Activated naive CD4-positive, alpha-beta T cell treated with anti-CD3 and anti-CD28 coated beads, Interleukin-2, amount 50 U/mL, for 16 hours (primary cell): Measurements from ENCODE around the gene RPN2.
"Not testable (repeated sequence)": the region's sequence is repeated elsewhere in the genome, so short reads cannot be mapped to it uniquely, and the experiment has no call there.

Source experiments
- DNase-seq: peaks from one replicate; pipeline ENCODE4 v3.0.0-alpha.2; 2020

RPN2 gene

GRCh38 chr20:37178839-37179682 lies at the start of gene RPN2, which contains the start of gene MROH8:
RPN2 (plus strand) TSS chr20:37179330; CDS start chr20:37179357, 27 bp downstream.
MROH8 (minus strand) TSS chr20:37179548.
- peak; percentile 96 for DNase-seq

DNA sequence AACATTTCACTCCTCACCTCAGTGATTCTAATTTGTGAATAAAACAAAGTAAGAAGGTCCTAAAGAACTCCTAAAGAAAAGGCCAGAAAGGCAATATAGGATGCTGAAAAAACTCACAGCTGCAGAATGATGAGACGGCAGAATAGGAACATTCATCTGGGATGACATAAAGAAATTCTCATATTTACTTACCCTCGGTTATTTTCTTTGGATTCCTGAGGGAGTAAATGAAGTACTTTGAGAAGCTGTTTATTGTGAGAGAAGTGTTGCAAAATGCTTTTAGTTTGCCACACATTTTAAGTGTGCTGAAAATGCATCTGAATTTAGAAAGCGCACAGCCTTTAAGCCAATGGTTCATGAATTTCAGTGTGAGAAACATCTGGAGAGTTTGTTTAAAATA lies 47.6 kb upstream of the RPN2 start:
- no peak for DNase-seq

DNA sequence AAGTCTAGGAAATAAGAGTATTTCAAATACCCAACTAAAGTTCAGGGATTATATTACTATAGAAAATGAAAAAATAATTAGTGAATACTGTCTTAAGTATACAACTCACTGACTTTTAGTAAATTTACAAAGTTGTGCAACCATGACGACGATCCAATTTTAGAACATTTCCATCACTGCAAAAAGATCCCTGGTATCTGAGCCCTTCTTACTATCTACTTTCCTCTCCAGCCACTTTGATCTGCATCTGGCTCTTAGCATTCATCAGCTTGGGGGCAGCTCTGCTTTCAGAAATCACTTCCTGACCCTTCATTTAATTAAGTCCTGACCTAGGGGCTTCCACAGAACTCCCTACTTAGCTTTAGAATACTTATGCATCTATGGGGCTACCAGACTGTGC lies 45.2 kb upstream of the RPN2 start:
- no peak for DNase-seq

DNA sequence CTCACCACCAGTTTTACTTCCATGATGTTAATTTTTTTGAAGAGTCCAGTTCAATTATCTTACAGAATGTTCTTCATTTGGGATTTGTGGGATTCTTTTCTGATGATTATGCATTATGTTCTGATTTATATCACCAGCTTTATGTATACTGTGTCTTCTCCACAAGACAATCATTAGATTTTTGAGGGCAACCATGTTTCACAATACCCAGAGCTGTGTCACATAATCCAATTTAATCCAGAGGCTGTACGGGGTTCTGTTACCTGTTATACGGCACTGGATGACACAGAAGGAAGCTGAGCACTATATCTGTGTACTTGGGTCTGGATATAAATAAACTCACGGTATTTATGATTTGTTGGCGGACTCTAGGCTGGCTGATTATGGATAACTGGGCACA lies 41.6 kb upstream of the RPN2 start:
- no peak for DNase-seq

GRCh38 chr20:37142708-37143107 lies 36.4 kb upstream of the RPN2 start:
- DNase-seq = no peak

DNA sequence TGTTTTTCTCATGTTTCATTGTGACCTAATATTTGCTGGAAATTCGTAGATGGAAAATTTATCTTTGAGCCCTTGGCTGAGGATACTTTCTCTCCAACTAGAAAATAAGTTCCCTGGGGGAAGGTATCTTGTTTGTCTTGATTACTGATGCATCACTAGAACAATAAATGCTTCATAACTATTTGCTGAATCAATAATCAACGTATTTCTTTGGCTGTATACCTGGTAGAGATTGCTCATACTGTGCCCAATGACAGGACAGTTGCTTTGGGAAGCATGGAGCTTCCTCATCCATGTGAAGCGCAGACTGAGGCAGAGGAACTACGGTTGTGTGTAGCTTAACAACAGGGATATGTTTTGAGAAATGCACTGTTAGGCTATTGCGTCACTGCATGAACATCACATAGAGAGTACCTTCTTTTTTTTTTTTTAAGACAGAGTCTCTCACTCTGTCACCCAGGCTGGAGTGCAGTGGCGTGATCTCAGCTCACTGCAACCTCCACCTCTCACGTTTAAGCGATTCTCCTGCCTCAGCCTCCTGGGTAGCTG lies 34.2 kb upstream of the RPN2 start:
- no peak for DNase-seq

DNA sequence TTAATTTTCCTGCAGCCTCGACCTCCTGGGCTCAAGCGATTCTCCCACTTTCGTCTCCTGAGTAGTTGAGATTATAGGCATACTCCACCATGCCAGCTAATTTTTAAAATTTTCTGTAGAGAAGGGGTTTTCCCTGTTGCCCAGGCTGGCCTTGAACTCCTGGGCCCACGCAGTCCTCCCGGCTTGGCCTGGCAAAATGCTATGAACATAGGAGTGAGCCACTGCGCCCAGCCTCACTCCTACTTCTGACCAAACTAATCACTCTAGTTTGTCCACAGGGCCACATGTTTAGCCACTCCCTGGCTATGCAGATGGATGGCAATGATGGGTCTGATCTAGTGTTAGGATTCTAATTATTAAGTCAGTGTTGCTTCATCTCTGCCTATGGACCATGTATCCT lies 31.9 kb upstream of the RPN2 start:
- no peak for DNase-seq

DNA sequence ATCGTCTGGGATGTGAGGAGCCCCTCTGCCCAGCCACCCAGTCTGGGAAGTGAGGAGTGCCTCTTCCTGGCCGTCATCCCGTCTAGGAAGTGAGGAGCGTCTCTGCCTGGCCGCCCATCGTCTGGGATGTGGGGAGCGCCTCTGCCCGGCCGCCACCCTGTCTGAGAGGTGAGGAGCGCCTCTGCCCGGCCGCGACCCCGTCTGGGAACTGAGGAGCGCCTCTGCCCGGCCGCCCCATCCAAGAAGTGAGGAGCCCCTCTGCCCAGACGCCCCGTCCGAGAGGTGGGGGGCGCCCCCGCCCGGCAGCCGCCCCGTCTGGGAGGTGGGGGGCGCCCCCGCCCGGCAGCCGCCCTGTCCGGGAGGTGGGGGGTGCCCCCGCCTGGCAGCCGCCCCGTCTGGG lies 28.3 kb upstream of the RPN2 start:
- not testable (repeated sequence) for DNase-seq

- no peak for DNase-seq
These were observed 27.6 kb upstream of the RPN2 start for GRCh38 chr20:37151529-37151928.

GRCh38 chr20:37152284-37152683 lies 26.8 kb upstream of the RPN2 start:
- DNase-seq = no peak

- no peak for DNase-seq
These were observed 24.3 kb upstream of the RPN2 start for GRCh38 chr20:37154684-37155298.

- no peak for DNase-seq
These were observed 23.1 kb upstream of the RPN2 start for GRCh38 chr20:37155987-37156386.

DNA sequence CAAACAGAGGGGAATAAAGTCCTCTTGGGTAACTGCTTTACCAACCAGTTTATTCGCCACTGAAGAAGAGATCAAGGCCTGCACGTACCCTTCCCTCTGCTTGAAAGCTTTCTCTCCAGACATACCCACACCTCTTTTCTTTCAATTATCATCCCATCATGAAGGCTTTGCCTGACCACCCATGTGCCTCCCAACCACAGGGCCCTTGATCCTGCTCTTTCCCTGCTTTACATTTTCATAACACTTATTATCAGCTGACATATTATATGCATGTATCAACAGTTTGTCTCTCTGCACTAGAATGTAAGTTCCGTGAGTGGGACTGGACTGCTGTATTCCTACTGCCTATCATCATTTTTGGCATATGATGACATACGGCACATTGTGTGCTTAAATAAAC lies 20.9 kb upstream of the RPN2 start:
- no peak for DNase-seq

- DNase-seq = no peak
These were observed 18.4 kb upstream of the RPN2 start for GRCh38 chr20:37160683-37161082.

DNA sequence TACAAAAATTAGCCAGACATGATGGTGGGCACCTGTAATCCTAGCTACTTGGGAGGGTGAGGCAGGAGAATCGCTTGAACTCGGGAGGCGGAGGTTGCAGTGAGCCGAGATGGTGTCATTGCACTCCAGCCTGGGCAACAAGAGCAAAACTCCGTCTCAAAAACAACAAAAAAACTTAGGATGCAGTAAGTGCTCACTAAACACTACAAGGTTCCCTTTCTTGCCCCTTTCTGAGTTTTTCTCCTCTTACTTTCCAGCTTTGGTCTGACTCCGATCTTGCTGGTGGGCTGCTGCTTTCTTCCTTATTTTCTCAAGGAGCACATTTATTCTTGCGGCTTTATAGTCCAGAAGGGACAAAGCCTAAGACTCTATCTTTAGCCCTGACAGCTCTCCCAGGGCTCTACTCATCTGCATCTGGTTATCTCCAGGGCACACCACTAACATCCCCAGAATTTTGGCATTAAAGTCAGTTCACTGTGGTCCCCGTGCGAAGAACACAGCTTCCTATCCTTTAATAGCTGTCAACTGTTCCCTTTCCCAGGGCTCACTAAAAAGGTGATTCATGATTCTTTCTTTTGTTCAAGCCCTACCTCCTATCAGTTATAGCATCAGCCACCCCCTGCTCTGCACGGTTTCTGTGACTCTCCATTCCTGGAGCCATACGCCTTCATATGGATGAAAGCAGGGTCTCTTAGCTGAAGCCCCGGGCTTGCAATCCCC lies 17.1 kb upstream of the RPN2 start:
- DNase-seq = no peak

GRCh38 chr20:37162646-37163045 lies 16.5 kb upstream of the RPN2 start:
- no peak for DNase-seq

DNA sequence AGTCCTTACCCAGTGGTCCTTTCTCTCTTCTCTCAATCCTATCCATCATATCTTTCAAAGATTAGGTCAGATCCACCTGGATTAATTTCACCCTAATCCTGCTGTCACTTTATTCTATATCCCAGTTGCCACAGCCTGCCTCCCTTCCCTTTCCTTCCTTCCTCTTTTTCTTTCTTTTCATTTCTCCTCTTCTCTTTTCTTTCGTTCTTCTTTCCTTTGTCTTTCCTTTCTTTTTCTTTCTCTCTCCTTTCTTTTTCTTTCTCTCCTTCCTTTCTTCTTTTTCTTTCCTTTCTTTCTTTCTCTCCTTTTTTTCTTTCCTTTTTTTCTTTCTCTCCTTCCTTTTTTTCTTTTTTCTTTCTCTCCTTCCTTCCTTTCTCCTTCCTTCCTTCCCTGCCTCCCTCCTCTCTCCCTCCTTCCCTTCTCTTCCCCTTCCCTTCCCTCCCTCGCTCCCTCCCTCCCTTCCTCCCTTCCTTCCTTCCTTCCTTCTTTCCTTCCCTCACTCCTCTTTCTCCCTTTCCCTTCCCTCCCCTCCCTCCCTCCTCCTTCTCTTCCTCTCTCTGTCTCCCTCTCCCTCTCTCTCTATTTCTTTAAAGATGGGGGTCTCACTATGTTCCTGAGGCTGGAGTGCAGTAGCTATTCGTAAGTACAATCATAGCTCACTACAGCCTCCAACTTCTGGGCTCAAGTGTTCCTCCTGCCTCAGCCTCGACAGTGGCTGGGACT lies 15.1 kb upstream of the RPN2 start:
- DNase-seq = no peak

DNA sequence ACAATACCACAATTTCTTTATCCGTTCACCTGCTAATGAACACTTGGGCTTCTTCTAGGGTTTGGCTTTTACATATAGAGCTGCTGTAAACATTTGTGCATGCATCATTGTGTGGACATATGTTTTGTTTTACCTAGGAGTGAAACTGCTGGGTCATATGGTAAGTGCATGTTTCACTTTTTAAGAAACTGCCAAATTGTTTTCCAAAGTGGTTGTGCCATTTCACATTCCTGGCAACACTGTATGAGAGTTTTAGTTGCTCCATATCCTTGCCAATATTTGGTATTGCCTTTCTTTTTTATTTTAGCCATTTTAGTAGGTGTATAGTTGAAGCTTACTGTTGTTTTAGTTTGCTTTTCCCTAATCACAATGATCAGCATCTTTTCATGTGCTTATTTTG lies 14.1 kb upstream of the RPN2 start:
- no peak for DNase-seq

DNA sequence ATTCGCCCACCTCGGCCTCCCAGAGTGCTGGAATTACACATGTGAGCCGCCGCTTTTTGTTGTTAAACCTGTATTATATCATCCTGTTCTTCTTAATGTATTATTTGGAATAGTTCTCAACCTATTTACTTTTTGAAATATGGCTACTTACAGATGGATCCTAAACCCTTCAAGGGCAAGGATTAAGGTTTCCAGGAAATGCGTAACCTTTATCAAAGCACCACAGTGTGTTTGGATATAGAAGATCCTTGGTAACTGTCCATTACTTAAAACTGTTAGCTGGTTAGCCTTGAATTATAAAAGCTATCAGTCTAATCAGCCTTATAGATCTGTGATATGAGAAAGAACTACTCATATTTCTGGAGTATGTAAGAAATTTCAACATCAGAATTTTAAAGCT lies 12.3 kb upstream of the RPN2 start:
- no peak for DNase-seq

DNA sequence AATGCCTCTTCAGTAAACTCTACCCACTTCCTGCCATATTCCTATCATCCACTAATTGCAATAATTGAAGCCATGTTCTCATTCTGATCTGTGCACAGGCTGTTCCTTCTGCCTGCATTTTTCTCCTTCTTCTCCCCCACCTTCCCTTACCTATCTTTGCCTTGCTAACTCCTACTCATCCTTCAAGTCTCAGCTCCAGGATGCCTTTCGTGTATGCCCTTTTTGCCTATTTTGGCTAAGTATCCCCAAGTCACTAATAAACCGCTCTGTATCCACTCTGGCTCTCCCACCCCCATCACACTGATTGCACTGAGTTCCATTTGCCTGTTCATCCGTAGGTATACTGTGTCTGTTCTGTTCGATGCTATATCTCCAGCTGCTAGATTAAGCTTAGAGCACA lies 6.3 kb upstream of the RPN2 start:
- no peak for DNase-seq

DNA sequence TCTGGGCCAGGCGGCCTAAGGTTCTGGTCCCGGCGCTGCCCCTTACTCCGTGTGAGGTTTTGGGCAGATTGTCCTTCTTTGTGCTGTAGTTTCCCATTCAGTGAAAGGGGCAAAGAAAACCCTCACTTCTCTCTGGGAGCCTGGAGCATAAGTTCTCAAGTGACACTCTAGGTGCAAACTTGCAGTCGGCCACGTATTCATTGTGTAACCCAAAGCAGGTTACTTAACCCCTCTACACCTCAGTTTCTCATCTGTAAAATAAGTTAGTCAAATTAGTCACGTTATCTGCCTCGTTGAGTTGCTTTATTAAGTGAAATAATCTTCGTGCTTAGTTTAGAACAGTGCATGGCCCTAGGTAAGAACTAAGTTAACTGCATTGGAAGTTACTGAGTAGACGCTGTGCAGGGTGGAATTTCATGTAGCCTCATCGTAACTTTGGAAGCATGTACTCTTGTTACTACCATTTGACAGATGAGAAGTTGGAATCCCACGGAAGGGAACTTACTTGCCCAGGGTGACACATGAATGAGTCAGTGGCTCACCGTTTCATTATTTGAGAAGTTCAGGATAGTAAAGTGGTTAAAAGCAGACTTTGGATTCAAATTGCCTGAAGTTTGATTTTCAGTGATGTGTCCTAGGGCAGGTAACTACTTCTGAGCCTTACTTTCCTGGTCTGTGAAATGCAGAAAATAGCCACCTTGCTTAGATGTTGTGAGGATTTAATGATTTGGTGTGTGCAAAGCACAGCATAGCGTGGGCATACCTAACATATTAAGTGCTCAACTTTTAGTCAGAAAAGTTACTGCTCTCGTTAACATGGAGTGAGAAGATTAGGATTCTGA lies 774 bp downstream of the RPN2 start:
- DNase-seq = no peak

- DNase-seq = no peak
These were observed 6.6 kb downstream of the RPN2 start for GRCh38 chr20:37185686-37186085.
